Medulla oblongata (tissue), 1 donor: ENCODE data around the gene IZUMO4.

Experiments
- DNase-seq: peaks from one replicate; pipeline ENCODE4 v3.0.0-alpha.2; 2015; ENCODE audit errors: extremely low spot score

Gene IZUMO4

GRCh38 chr19:2108251-2109016 is 11.7 kb downstream of the IZUMO4 start:
- no peak for DNase-seq

DNA sequence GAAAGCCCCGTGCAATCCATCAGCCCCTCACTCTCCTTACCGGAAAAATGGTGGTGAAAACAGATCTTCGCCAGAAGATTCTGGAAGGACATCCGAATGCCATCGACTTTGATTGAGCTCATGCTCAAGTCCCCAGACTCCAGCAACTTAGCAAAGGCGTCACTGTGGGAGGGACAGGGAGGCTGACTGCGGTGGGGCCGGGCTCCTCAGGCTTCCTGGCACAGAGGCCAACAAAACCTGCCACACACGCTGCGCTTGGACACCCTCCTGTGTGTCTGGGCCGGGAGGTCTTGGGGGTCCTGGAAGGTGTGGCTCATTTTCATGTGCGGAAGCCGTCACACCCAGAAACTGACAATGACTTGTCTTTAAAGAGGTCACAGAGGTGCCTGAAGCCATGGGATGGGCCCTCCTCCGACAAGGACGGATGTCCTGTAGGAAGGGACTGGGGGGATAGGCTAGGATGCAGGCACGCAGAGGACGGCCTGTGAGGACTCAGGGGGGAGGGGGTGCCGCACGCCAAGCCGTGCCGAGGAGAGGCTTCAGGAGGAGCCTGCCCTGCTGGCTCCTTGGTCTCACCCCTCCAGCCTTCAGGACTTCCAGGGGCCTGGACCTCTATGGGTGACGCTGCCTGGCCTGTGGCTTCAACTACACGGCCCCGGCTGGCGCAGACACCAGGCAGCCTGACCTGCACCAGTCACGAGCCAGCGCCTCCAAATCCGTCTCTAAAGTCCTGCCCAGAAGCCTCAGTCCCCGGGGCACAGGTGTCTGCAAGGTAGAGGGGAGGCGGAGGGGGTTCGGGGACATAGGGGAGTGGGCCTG is 12.5 kb downstream of the IZUMO4 start:
- DNase-seq = no peak

GRCh38 chr19:2110822-2111221 is 14.1 kb downstream of the IZUMO4 start:
- no peak for DNase-seq

DNA sequence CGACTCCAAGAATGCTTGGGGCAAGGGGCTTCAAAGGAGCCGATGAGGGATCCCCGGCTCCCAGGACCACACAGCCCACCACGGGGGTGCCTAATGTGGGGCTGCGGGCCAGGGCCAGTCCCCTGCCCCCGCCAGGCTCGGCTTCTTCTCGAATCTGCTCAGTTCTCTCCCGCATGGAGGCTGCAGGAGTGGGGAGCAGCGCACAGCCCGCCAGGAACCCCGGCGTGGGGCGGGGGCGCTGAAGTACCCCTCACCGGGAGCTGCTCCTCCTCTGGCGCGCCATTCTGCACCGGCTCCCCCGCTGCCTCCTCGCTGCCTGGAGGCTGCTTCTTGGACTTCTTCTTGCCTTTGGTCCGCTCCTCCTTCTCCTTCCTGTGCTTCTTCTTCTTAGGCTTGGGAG is 14.7 kb downstream of the IZUMO4 start:
- DNase-seq = no peak

- DNase-seq = no peak
Measured at GRCh38 chr19:2111886-2112285, 15.2 kb downstream of the IZUMO4 start.

- DNase-seq = no peak
Measured at GRCh38 chr19:2112516-2113320, 16.0 kb downstream of the IZUMO4 start.

DNA sequence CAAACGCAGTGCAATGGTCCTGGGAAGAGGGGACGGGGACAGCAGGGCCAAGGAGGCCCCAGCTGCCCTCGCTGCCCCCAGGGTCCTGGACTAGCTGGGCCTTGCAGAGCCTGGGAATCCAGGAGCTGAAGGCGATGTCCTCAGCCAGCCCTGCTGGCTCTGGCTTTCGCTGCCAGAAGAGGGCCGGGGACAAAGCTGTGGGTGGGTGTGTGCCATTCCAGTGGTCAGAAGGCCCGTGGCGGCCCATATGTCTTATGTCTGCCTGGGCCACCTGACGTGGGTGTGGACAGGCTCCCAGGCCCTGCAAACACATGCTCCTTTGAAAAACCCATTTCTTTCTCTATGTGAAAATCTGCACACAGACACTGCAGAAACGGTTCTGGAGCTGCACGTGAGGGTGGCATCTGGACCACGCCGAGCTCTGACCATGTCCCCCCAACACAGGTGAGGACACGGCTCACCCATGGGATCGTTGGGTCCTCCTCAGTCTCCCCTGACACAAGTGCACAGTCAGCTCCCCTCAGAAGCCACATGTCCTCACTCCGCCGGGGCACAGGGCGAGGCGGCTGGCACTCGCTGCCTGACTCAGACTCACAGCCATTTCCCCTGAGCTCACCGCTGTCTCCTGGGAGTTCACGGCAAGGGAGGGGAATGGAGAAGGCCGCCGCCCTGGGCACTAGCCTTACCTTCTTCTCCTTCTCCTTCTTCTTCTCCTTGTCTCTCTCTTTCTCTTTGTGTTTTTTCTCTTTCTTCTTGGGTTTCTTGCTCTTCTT is 16.9 kb downstream of the IZUMO4 start:
- no peak for DNase-seq

DNA sequence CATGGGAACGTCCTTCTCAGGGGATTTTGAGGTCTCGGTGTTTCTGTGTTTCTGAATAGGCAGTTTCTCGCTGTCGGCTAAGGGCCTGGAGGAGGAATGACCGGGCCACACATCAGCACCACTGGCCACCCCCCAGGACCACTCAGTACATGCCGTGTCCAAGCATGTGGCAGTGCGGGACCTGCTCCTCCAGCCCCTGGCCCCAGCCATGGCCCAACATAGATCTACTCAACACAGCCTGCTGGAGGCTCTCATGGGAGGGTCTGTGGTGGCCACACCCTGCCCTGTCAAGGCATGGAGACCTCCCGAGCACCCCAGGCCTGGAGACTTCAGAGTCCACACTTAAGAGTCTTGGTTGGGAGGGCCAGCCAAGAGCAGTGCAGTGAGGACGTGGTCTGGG is 17.5 kb downstream of the IZUMO4 start:
- no peak for DNase-seq

DNA sequence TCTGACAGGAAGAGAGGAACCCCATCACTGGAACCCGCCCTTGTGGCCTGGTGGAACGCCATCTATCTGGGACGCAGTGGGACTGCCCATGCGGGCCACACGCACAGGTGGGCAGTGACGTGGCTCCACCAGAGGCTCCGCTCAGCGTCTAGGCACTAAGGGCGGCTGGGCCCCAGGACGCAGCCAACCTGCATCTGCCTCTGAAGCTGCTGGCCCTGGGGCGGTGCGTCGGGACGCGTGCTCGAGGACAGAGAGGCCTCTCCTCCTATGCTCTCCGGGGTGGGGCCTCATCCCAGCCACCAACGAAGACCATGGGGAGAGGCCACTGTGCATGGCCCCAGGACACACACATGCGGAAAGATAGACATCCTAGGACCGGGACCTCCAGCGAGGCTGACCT is 18.1 kb downstream of the IZUMO4 start:
- no peak for DNase-seq

DNA sequence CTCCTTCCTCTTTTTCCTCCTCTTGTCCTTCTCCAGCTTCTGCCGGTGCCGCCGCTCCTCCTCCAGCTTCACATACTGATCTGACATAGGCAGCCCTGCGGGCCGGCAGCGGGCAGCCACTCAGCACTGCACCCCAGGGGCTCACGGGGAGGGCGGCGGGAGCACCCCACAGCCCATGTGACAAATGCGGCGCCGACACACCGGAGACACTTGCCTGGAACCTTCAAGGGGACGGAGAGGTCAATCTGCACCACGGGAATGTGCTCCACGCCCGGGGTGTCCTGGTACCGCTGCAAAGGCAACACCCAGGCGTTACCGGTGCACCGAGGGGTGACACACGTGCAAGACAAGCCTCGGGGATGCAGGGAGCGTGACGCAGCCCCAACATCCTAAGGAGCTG is 18.6 kb downstream of the IZUMO4 start:
- DNase-seq = no peak

DNA sequence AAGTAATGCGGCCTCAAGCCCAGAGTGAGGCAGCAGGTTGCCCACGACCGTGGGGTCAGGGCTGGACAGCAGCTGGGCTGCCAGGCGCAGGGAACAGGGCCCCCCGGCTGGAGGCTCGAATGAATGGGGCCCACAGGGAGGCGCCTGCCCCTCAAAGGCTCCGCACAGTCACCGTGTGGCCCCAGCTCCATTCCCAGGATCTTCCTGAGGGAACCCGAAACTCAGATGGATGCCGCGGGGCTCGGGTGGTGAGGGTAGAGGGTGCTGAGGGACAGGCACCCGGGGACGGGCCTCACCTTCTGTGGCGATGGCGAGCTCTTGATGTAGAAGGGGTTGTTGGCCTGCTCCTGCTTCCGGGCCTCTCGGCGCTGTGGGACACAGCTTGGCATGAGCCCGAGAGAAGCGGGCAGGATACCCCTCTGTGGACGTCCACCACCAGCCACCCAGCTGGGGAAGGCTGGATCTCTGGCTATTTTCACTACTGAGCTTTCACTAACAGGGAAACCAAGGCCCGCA is 19.3 kb downstream of the IZUMO4 start:
- no peak for DNase-seq

DNA sequence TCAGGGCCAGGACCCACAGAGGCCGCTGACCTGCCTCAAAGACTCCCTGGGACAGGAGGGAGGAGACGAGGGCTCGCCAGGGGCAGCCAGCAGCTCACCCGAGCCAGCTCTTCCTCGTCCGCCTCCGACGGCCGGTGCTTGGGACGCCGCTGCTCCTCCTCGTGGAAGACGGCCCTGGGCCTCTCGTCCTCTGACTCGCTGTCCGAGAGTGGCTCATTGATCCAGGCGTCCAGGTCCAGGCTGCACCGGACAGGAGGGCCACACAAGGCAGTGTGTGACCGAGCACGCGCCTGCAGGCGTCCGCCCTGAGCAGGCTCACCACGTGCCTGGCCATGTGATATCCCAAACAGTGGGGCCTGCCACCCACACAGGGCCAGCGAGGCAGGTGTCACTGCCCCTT is 19.8 kb downstream of the IZUMO4 start:
- DNase-seq = no peak

DNA sequence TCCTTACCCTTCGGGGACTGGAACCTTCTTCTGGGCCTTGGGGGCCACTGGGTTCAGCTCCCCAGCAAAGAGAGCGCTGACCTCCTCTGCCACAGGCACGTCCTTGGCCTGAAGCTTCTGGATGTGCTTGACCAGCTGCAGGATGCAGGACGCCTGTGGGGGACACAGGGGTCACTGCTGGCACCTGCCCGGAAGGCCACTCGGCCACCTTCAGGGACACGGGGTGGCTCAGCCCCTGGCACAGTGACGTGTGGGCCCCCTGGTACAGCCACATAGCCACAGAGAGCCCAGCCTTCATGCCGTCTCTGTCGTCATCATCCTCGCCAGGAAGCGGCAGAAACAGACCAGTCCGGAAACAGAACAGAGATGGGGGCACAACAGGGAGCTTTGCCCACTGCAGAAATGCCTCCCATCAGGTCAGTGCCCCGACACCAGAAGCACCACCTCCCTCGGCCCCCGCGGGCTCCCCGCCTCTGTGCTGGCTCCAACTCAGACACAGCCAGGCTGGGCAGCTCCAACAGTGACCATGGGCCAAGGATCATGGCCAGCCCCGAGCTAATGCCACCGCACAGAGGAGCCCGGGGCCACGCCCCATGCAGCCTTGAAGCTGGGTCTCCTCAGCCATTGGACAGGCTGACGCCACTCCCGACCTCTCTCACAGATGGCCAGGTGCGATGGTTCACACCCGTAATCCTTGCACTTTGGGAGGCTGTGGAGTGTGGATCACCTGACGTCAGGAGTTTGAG is 20.7 kb downstream of the IZUMO4 start:
- DNase-seq = peak; percentile 41

DNA sequence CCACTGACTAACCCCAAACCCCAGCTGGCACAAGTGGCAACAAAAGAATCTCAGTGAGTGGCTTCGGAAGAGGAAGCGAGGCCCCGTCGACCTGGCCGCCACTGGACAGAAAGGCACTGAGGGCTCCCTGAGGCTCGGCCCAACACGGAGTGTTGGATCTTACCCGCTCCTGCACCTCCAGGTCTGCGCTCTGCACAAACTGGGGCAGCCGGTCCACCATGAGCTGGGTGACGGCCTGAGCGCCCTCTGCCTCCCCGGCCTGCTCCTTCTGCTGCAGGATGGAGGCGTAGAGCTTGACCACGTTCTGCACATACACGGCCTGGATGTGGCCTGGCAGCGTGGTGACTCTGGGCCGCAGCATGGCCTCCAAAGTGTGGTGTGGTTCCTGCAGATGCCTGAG is 21.7 kb downstream of the IZUMO4 start:
- no peak for DNase-seq

- no peak for DNase-seq
Measured at GRCh38 chr19:2119921-2120785, 23.4 kb downstream of the IZUMO4 start.

- no peak for DNase-seq
Measured at GRCh38 chr19:2120821-2121220, 24.1 kb downstream of the IZUMO4 start.

DNA sequence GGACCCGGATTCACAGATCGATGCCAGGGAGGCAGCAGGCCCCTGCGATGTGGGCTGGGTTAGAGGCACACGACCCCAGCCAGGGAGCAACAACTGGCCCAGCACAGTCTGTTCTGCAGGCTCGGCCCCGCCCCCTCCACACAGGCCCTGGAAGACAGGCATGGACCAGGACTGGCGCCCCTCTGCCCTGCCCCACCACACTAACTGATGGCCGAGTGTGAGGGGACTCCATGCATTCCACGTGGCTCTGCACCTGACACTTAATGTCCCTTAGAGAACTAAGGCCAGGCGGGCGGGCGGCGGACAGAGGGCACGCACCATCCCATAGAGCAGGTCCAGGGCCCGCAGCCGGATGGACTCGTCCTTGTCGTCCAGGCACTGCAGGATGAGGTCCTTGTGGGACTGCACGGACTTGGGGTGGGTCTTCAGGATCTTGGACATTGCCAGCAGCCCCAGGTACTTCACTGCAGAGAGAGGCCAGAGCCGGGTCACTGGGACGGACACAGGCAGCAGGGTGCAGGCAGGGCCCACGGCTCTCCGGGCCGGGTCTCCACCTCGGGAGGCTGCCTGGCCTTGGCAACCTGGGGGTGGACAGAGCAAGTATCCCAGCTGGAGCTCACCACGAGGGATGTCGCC is 24.8 kb downstream of the IZUMO4 start:
- no peak for DNase-seq

GRCh38 chr19:2122251-2122650 is 25.5 kb downstream of the IZUMO4 start:
- no peak for DNase-seq

DNA sequence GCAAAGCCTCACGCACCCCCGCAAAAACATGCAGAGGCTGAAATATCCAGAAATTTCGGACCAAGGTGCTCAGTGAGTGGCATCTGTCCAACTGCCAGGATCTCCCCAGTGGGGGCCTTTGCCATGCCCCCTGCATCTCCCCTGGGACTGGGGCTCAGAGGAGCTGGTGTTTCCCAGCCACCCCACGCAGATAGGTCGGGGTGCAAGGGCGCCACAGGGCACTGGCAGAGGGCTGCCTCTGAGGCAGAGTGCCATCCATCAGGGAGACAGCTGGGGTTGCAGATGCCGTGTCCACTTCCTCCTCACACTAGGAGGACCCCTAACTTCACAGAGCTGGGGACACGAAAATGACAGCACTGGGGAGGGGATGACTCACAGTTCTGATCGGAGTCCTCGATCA is 26.3 kb downstream of the IZUMO4 start:
- no peak for DNase-seq
